Myocyte (in vitro differentiated cells): ENCODE results near the gene TRIP13. TPM values are rescaled to one million over a fixed set of nuclear protein-coding genes. Genes with fewer than 3 reads are reported as not detected.
"Not testable (repeated sequence)": the region's sequence is repeated elsewhere in the genome, so short reads cannot be mapped to it uniquely, and the experiment has no call there.

Experiments
- DNase-seq: peaks from one replicate; pipeline ENCODE4 v3.0.0-alpha.2; 2012; ENCODE audit warnings: low read depth
- polyA plus RNA-seq: library from polyadenylated mRNA; unstranded; fragments of >200 nt; gene quantifications from one replicate; pipeline ENCODE4 v1.2.1, GENCODE V29; 2012; ENCODE audit warnings: missing spikeins
- total RNA-seq: library from RNA; depleted of rRNA; stranded (reverse); fragments of >200 nt; gene quantifications from 2 replicates; pipeline ENCODE4 v1.2.3, GENCODE V29; 2014

Gene TRIP13
- total RNA-seq, result 3.5 and 4.5 TPM in 2 replicates
- polyA plus RNA-seq, result 1.8 TPM

GRCh38 chr5:892394-893136, at the start of gene TRIP13, which contains the start of gene BRD9:
TSS of gene TRIP13 (plus strand) at chr5:892884. CDS start at chr5:892999, 115 bp downstream.
TSS of gene BRD9 (minus strand) at chr5:892801. CDS start at chr5:892657, 144 bp downstream.
- peak; percentile 79 for DNase-seq

GRCh38 chr5:843371-843770, 49.3 kb upstream of the TRIP13 start:
- not testable (repeated sequence) for DNase-seq

GRCh38 chr5:843926-844325, 48.8 kb upstream of the TRIP13 start:
- not testable (repeated sequence) for DNase-seq

GRCh38 chr5:844426-844825, 48.3 kb upstream of the TRIP13 start:
- DNase-seq, result not testable (repeated sequence)

- not testable (repeated sequence) for DNase-seq
Observed at GRCh38 chr5:845031-845675, 47.5 kb upstream of the TRIP13 start.

- not testable (repeated sequence) for DNase-seq
Observed at GRCh38 chr5:845676-846601, 46.7 kb upstream of the TRIP13 start.

- not testable (repeated sequence) for DNase-seq
Observed at GRCh38 chr5:846602-847091, 46.0 kb upstream of the TRIP13 start.

GRCh38 chr5:847212-847611, 45.5 kb upstream of the TRIP13 start:
- not testable (repeated sequence) for DNase-seq

GRCh38 chr5:847736-848135, 44.9 kb upstream of the TRIP13 start:
- not testable (repeated sequence) for DNase-seq

- no peak for DNase-seq
Observed at GRCh38 chr5:848671-849111, 44.0 kb upstream of the TRIP13 start.

- no peak for DNase-seq
Observed at GRCh38 chr5:849651-850301, 42.9 kb upstream of the TRIP13 start.

GRCh38 chr5:850511-851006, 42.1 kb upstream of the TRIP13 start, which contains the start of gene ZDHHC11:
TSS of gene ZDHHC11 (minus strand) at chr5:850986. CDS start at chr5:850602, 384 bp downstream.
- DNase-seq, result no peak

GRCh38 chr5:851076-851475, 41.6 kb upstream of the TRIP13 start:
- DNase-seq, result no peak

GRCh38 chr5:851553-851952, 41.1 kb upstream of the TRIP13 start:
- no peak for DNase-seq

GRCh38 chr5:852018-852417, 40.7 kb upstream of the TRIP13 start:
- no peak for DNase-seq

- no peak for DNase-seq
Observed at GRCh38 chr5:852431-853401, 40.0 kb upstream of the TRIP13 start.

GRCh38 chr5:853416-854090, 39.1 kb upstream of the TRIP13 start:
- DNase-seq, result not testable (repeated sequence)

- no peak for DNase-seq
Observed at GRCh38 chr5:854217-854616, 38.5 kb upstream of the TRIP13 start.
